IPS-18a (cell line): ENCODE measurements around the gene NINL.

Experiments used
- H3K27ac ChIP-seq: one replicate; pipeline ENCODE4 v1.5.1; 2013; ENCODE audit warnings: low read length
- H3K27me3 ChIP-seq: one replicate; pipeline ENCODE4 v1.6.1; 2013; ENCODE audit warnings: mild to moderate bottlenecking, low read length; ENCODE audit not compliant: control insufficient read depth, insufficient read depth
- H3K36me3 ChIP-seq: one replicate; pipeline ENCODE4 v1.6.1; 2013; ENCODE audit warnings: low read depth, low read length; ENCODE audit not compliant: control insufficient read depth
- H3K4me1 ChIP-seq: one replicate; pipeline ENCODE4 v1.6.1; 2013; ENCODE audit warnings: low read depth, low read length; ENCODE audit not compliant: control insufficient read depth
- H3K4me3 ChIP-seq: one replicate; pipeline ENCODE4 v1.5.1; 2013; ENCODE audit warnings: low read length
- H3K9ac ChIP-seq: one replicate; pipeline ENCODE4 v1.6.1; 2013; ENCODE audit warnings: mild to moderate bottlenecking, low read length, moderate library complexity
- H3K9me3 ChIP-seq: one replicate; pipeline ENCODE4 v1.6.1; 2013; ENCODE audit warnings: low read depth, low read length; ENCODE audit not compliant: control insufficient read depth

NINL gene

DNA sequence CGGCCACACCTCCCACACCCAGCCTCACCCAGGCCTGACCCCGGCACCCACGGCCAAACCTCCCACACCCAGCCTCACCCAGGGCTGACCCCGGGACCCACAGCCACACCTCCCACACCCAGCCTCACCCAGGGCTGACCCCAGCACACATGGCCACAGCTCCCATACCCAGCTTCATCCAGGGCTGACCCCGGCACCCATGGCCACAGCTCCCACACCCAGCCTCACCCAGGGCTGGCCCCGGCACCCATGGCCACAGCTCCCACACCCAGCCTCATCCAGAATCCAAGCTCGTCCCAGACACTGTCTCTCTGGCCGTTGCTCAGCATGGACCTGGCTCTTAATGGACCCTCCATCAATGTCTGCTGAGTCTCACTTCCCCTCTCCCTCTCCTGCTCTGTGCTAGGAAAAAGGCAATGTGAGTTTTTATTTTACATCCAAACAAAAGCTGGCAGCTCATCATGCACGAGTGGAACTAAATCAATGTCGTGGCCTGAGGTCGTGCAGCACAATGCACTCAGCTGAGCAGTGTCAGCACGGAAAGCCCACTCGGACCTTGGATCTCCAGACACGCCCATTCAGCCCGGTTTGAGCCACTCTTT is 36.1 kb downstream of the NINL start:
- Histone ChIP-seq H3K9ac (no peak overlapping the region), H3K4me3 (no peak overlapping the region), H3K4me1 (peaks cover 48% of the 10 kb centered on the region), H3K36me3 (no peaks in the 10 kb centered on the region), H3K27me3 (no peaks in the 10 kb centered on the region), H3K9me3 (no peaks in the 10 kb centered on the region), H3K27ac (no peak overlapping the region)

DNA sequence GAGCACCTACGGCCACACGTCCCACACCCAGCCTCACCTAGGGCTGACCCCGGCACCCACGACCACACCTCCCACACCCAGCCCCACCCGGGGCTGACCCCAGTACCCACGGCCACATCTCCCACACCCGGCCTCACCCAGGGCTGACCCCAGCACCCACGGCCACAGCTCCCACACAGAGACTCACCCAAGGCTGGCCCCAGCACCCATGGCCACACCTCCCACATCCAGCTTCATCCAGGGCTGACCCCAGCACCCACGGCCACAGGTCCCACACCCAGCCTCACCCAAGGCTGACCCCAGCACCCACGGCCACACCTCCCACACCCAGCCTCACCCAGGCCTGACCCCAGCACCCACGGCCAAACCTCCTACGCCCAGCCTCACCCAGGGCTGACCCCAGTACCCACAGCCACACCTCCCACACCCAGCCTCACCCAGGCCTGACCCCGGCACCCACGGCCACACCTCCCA is 36.7 kb downstream of the NINL start:
- no peaks in the 10 kb centered on the region for H3K9me3 ChIP-seq
- H3K36me3 ChIP-seq, result no peaks in the 10 kb centered on the region
- no peak overlapping the region for H3K9ac ChIP-seq
- H3K4me1 ChIP-seq, result peaks cover 44% of the 10 kb centered on the region
- H3K27ac ChIP-seq, result no peak overlapping the region
- no peaks in the 10 kb centered on the region for H3K27me3 ChIP-seq
- no peak overlapping the region for H3K4me3 ChIP-seq

DNA sequence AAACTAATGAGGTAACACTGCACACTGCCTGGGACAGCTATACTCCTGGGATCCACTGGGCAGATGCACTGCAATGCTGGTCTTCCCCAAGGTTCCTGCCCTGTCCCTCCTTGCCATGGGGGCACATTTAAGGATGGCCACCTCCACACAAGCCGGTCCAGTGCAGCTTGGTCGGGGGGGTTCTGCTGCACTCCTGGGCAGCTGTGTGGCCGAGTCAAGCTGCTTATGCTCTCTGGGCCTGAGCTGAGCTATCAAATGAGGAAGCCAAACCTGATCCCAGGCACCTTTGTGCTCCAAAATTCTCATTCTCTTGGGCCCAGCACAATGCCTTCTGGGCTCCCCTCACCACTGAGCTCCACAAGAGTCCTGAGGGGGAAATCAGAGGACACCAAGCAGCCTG is 37.3 kb downstream of the NINL start:
- Histone ChIP-seq H3K27me3 (no peaks in the 10 kb centered on the region), H3K4me1 (peaks cover 44% of the 10 kb centered on the region), H3K4me3 (no peak overlapping the region), H3K36me3 (no peaks in the 10 kb centered on the region), H3K9me3 (no peaks in the 10 kb centered on the region), H3K27ac (no peak overlapping the region), H3K9ac (no peak overlapping the region)

DNA sequence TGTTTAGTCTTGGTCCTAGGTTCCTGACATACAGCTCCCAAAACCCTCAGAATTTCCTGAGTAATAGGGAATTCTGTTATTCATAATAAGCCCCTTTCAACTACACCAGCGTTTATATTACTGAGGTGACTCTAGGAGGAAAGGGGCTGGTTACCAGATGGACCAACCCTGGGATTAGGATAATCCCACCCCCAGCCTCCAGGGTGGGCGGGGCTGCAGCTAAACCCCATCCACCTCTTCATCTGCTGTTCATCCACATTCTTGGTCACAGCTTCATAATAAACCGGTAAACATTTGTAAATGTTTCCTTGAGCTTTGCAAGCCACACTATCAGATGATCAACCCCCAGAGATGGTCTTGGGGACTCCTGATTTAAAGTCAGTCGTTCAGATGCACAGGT is 38.3 kb downstream of the NINL start:
- no peaks in the 10 kb centered on the region for H3K9me3 ChIP-seq
- no peak overlapping the region for H3K27ac ChIP-seq
- no peaks in the 10 kb centered on the region for H3K27me3 ChIP-seq
- no peak overlapping the region for H3K4me3 ChIP-seq
- H3K4me1 ChIP-seq, result peaks cover 46% of the 10 kb centered on the region
- H3K9ac ChIP-seq, result no peak overlapping the region
- H3K36me3 ChIP-seq, result no peaks in the 10 kb centered on the region

DNA sequence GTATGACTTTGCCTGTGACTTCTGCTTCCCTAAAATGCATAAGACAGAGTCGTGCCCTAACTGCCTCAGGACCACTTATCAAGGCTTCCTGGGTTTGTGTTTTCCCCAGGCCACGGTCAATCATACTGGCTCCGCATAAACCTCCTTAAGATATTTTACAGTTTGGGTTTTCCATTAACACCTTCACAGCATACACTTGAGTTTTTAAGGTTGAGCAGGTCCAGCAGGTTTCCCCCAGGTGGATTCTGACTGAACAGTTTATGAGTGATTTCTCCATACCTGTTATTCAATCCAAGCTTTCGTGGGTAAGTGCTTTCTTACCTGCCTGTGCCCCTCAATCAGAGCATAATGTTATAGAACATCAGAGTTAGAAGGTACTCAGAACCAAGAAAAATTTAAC is 39.3 kb downstream of the NINL start:
- Histone ChIP-seq H3K27ac (no peak overlapping the region), H3K4me1 (peaks cover 41% of the 10 kb centered on the region), H3K4me3 (no peak overlapping the region)

DNA sequence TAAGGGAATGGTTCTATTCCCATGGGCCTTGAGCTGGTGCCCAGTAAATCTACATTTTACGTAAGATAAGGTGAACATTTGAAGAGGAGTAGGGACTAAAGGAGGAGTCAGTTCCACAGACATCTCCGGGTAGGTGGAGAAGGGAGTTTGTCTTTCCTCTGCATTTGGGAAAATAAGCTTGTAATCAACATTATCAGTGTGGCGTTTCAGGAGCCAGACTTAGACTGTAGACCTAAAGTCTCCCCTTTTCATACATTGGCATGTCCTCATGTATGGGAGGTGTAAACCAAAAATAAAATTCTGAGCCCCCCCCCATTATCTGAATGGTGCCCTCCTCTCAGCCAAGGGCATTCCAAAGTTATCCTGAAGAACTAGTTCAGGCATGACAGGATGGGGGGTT is 40.2 kb downstream of the NINL start:
- H3K4me1 ChIP-seq, result peaks cover 46% of the 10 kb centered on the region
- H3K9me3 ChIP-seq, result no peaks in the 10 kb centered on the region
- H3K36me3 ChIP-seq, result no peaks in the 10 kb centered on the region
- H3K9ac ChIP-seq, result no peak overlapping the region
- no peak overlapping the region for H3K27ac ChIP-seq
- no peak overlapping the region for H3K4me3 ChIP-seq
- H3K27me3 ChIP-seq, result no peaks in the 10 kb centered on the region

More for the DNA sequence above, 39.3 kb downstream of the NINL start:
- Histone ChIP-seq H3K27me3 (no peaks in the 10 kb centered on the region), H3K36me3 (no peaks in the 10 kb centered on the region), H3K9me3 (no peaks in the 10 kb centered on the region), H3K9ac (no peak overlapping the region)

DNA sequence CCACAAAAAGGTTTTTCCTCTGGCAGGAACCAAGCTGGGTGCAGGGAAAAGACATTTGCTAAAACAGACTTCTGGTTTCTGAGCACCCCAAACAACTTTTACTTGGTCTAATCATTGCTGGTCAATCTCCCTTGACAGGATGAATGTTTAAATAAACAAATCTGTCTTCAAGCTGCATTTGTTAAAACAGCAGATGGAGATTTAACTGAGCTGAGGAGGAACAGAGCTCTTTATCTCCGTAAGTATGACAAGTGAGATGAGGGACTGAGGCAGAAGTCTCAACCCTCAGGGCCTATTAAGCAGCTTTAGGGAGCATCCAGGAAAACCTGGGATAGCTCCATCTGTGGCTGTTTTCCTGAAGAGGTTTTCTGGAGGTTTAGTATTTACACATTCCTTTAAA is 40.6 kb downstream of the NINL start:
- no peaks in the 10 kb centered on the region for H3K27me3 ChIP-seq
- H3K4me1 ChIP-seq, result peaks cover 46% of the 10 kb centered on the region
- H3K36me3 ChIP-seq, result no peaks in the 10 kb centered on the region
- no peak overlapping the region for H3K9ac ChIP-seq
- no peak overlapping the region for H3K27ac ChIP-seq
- H3K9me3 ChIP-seq, result no peaks in the 10 kb centered on the region
- H3K4me3 ChIP-seq, result no peak overlapping the region

DNA sequence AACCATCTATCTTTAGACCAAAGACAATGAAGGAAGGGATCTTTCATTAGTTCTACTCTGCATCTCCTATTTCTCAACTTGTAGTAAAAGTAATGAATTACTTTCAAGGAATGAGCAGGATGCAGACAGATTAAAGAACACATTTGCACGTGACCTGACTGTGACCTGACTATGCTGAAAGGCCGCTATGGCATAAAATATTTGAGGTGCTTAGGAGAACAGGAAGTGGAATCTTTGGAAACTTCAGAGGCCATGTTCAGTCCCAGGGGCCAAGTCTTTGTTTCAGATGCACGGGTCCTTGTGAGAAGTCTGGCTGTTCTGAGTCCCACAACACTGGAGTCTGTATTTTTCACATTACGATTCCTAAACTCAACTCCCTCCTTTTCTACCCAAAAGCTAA is 41.0 kb downstream of the NINL start:
- no peaks in the 10 kb centered on the region for H3K9me3 ChIP-seq
- peaks cover 48% of the 10 kb centered on the region for H3K4me1 ChIP-seq
- no peak overlapping the region for H3K27ac ChIP-seq
- no peaks in the 10 kb centered on the region for H3K27me3 ChIP-seq
- H3K36me3 ChIP-seq, result no peaks in the 10 kb centered on the region
- H3K9ac ChIP-seq, result no peak overlapping the region
- no peak overlapping the region for H3K4me3 ChIP-seq

DNA sequence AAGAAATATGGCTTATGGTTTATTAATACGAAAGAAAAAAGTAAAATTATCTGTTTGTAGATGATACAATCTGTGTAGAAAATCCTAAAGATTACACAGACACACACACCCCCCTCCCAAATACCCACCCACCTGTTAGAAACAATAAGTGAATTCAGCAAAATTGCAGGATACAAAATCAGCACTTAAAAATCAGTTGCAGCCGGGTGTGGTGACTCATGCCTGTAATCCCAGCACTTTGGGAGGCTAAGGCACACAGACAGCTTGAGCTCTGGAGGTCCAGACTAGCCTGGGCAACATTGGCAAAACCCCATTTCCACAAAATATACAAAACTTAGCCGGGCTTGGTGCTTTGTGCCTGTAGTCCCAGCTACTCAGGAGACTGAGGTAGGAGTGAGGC is 42.3 kb downstream of the NINL start:
- H3K27ac ChIP-seq, result no peak overlapping the region

DNA sequence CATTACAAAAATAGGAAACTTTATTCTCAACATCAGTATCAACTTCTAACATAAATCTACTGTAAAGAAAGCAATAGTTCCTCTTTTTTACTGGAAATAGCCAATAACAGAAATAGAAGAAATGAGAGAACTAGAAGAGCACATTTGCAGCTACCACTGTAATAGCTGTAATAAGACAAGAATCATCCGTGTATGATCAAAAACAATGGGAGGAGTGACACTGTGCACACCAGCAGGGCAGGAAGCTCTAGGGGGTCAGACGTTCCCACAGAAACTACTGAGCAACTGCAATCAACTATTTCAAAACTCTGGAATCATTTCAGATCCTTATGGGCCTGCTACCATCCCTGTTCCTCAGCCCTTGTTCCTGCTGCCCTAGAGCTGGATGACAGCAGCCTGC is 43.7 kb downstream of the NINL start:
- Histone ChIP-seq H3K4me1 (peaks cover 48% of the 10 kb centered on the region), H3K4me3 (no peak overlapping the region), H3K36me3 (no peaks in the 10 kb centered on the region)

More for the DNA sequence above, 42.3 kb downstream of the NINL start:
- H3K36me3 ChIP-seq, result no peaks in the 10 kb centered on the region
- H3K9me3 ChIP-seq, result no peaks in the 10 kb centered on the region
- no peak overlapping the region for H3K9ac ChIP-seq
- peaks cover 52% of the 10 kb centered on the region for H3K4me1 ChIP-seq
- no peak overlapping the region for H3K4me3 ChIP-seq
- no peaks in the 10 kb centered on the region for H3K27me3 ChIP-seq

DNA sequence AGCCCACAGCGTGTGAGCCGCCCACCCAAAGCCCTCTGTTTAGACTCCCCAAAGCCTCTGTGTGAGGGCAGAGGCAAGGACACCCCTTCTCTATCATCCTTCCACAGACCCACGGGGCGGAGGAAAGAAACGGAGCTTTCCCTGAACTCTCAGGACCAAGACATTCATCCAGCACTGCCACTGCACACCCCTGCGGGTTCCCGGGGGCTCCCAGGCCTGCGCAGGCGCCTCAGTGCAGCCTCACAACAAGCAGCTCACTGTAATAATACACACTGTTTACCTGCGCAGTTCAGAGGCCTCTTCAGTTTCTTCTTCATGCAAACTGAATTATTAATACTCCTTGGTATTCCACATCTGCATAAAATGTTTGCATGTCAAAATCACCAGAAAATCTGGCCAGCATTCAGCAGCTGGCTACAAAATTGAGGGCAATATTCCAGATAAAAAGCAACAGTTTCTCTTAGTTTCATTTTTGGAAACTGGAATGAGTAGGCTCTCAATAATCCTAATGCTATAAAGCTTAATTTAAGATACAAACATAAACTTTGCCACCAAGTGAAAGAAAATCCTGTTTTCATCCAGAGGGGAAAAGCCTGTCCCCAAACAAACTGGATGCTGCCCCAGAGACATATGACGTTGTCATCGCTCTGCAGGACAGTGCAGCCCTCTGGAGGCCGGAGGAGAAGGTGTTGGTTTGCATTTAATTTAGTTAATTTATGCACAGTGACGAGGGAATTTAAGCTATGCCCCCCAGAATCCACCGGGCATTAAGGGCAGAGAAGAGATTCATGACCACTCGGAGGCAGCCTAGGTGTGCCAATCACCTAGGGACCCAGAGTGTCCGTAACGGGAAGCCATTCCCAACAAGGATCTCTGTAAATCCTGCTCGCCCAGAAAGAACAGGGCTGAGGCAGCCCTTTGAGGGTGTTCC is 45.3 kb downstream of the NINL start:
- Histone ChIP-seq H3K9me3 (no peaks in the 10 kb centered on the region), H3K9ac (no peak overlapping the region), H3K36me3 (no peaks in the 10 kb centered on the region), H3K27me3 (no peaks in the 10 kb centered on the region), H3K4me3 (no peak overlapping the region), H3K4me1 (peaks cover 39% of the 10 kb centered on the region), H3K27ac (no peak overlapping the region)

More for the DNA sequence above, 43.7 kb downstream of the NINL start:
- H3K9ac ChIP-seq, result no peak overlapping the region
- no peak overlapping the region for H3K27ac ChIP-seq
- no peaks in the 10 kb centered on the region for H3K27me3 ChIP-seq
- no peaks in the 10 kb centered on the region for H3K9me3 ChIP-seq
